Measurements from ENCODE around the gene UBE2R2. TPM values are rescaled to one million over a fixed set of nuclear protein-coding genes. Genes with fewer than 3 reads are reported as not detected.
"Not testable (repeated sequence)": the region's sequence is repeated elsewhere in the genome, so short reads cannot be mapped to it uniquely, and the experiment has no call there.

The UBE2R2 gene
- total and polyA plus RNA-seq, 12 donors: 15.8 to 47.9 (median 41.4) TPM

GRCh38 chr9:33861917-33862453 is 45.0 kb downstream of the UBE2R2 start:
- intact Hi-C loops (cut with DNase I): no loop called here
- Histone ChIP-seq H3K27ac (no peak overlapping the region), H3K36me3 (peaks cover 0 to 14% (median 0%) of the 10 kb centered on the region in 9 donors), H3K4me3 (no peak overlapping the region), H3K9me3 (no peaks in the 10 kb centered on the region), H3K27me3 (no peaks in the 10 kb centered on the region), H3K4me1 (peaks cover 0 to 47% (median 27%) of the 10 kb centered on the region in 9 donors)
- WGBS, 2 donors: 83 to 87% methylated on average over 10 of the region's 10 CpGs
- no peak for TF ChIP-seq CTCF (IDR thresholded peaks at IDR 0.05)
- no peak for ATAC-seq
- no peak for DNase-seq

DNA sequence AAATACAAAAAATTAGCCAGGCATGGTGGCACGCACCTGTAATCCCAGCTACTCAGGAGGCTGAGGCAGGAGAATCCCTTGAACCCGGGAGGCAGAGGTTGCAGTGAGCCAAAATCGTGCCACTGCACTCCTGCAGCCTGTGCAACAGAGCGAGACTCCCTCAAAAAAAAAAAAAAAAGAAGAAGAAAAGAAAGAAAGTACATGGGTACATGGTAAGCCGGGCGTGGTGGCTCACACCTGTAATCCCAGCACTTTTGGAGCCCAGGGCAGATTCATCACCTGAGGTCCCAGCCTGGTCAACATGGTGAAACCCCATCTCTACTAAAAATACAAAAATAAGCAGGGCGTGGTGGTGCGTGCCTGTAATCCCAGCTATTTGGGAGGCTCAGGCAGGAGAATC is 46.1 kb downstream of the UBE2R2 start:
- ATAC-seq; H3K9me3 ChIP-seq; intact Hi-C loops (cut with DNase I); H3K4me3 ChIP-seq; DNase-seq; H3K27me3 ChIP-seq; H3K27ac ChIP-seq: not testable (repeated sequence)
- Histone ChIP-seq H3K36me3 (peaks cover 0 to 14% (median 0%) of the 10 kb centered on the region in 9 donors), H3K4me1 (peaks cover 4 to 45% (median 32%) of the 10 kb centered on the region in 9 donors)
- WGBS, 2 donors: 86 to 97% methylated on average over 8 of the region's 8 CpGs

DNA sequence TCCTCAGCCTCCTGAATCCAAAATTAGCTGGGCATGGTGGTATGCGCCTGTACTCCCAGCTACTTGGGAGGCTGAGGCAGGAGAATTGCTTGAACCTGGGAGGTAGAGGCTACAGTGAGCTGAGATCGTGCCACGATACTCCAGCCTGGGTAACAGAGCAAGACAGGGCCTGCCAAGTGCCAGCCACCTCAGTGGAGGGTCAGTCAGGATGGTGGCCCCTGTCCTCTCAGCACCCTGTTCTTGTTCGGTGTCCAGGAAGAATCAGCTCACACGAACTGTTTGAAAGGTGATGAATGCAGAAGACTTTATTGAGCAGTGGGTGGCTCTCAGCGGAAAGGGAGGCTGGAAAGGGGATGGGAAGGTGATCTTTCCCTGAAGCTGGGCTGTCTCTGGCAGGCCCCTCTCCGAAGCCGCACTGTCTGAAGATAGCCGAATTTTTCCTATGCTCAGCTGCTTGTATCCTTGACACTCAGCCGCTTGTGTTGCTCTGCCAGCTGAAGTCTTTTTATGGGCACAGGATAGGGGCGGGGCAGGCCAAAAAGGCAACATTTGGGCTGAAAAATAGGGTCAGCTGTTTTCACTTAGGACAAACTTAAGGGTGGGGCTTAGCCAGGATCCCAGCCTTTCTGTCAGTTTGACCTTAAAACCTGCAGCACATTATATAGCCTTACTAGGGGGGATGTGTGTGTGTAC is 50.9 kb downstream of the UBE2R2 start:
- Histone ChIP-seq H3K4me3 (peak overlapping the region in 1 of 10 donors; percentile 10), H3K9me3 (no peaks in the 10 kb centered on the region), H3K4me1 (peaks cover 9 to 56% (median 37%) of the 10 kb centered on the region in 9 donors), H3K27ac (peak overlapping the region in 9 of 10 donors; percentile 32 to 73 (median 60)), H3K36me3 (peaks cover 0 to 14% (median 0%) of the 10 kb centered on the region in 9 donors), H3K27me3 (no peaks in the 10 kb centered on the region)
- intact Hi-C loops (cut with DNase I): no loop called here
- peak; percentile 51 to 54 for DNase-seq
- peak; percentile 80 to 88 (median 86) for ATAC-seq
- WGBS, 2 donors: 37 to 41% methylated on average over 11 of the region's 11 CpGs
- no peak for TF ChIP-seq CTCF (IDR thresholded peaks at IDR 0.05)

DNA sequence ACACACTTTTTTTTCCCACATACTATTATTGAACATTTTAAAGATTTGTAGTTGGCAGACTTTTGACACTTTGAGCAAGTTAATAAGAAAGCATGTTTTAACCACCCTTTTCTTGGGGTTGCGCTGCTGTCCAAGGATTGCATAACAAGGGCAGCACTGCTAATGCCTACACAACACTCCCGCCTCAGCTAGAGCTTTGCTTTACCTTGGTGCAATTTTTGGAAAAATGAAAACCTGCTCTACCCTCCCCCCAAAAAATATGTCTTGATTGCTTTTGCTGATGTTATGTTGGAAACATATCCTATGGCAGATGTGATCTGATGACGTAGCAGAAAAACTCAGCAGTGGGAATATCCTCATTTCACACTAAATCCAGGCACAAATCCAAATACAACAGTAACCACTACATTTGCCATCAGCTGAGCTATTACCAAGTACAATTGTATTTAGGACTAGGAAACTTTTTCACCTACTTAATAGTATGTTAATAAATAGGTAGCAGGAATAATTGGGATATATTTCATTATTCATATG is 51.5 kb downstream of the UBE2R2 start:
- 40 to 49% methylated on average over 3 of the region's 3 CpGs for WGBS, 2 donors
- Histone ChIP-seq H3K27me3 (no peaks in the 10 kb centered on the region), H3K27ac (peak overlapping the region in 9 of 10 donors; percentile 11 to 73 (median 60)), H3K4me1 (peaks cover 9 to 57% (median 33%) of the 10 kb centered on the region in 9 donors), H3K36me3 (peaks cover 0 to 8% (median 0%) of the 10 kb centered on the region in 9 donors), H3K9me3 (no peaks in the 10 kb centered on the region), H3K4me3 (peak overlapping the region in 1 of 10 donors; percentile 10)
- intact Hi-C loops (cut with DNase I): no loop called here
- no peak for TF ChIP-seq CTCF (IDR thresholded peaks at IDR 0.05)
- ATAC-seq (peak; percentile 10 to 69 (median 60)), DNase-seq (no peak)

- Histone ChIP-seq H3K27ac (peak overlapping the region in 5 of 10 donors; percentile 44 to 73 (median 66)), H3K4me1 (peaks cover 9 to 61% (median 36%) of the 10 kb centered on the region in 9 donors)
- intact Hi-C loops (cut with DNase I); ATAC-seq; H3K27me3 ChIP-seq; H3K4me3 ChIP-seq; H3K9me3 ChIP-seq; H3K36me3 ChIP-seq; DNase-seq: not testable (repeated sequence)
- WGBS, 2 donors: 97% methylated on average over 4 of the region's 4 CpGs
These were observed 52.3 kb downstream of the UBE2R2 start for GRCh38 chr9:33869243-33869642.
